DMS79 treated with DMSO at 0.1 percent for 48 hours (cell line): ENCODE results near the gene SRGAP2B.
"Not testable (repeated sequence)": the region's sequence is repeated elsewhere in the genome, so short reads cannot be mapped to it uniquely, and the experiment has no call there.

Source experiments
- DNase-seq: peaks from one replicate; lab custom pipeline; 2025; lab: John Stamatoyannopoulos, UW

Gene SRGAP2B

GRCh38 chr1:145041519-145041918 lies 53.6 kb downstream of the SRGAP2B start:
- DNase-seq, result not testable (repeated sequence)

GRCh38 chr1:145036019-145036418 lies 59.1 kb downstream of the SRGAP2B start:
- not testable (repeated sequence) for DNase-seq

- DNase-seq, result not testable (repeated sequence)
Observed at GRCh38 chr1:145033523-145033922, 61.6 kb downstream of the SRGAP2B start.

- DNase-seq, result not testable (repeated sequence)
Observed at GRCh38 chr1:145027251-145027650, 67.9 kb downstream of the SRGAP2B start.

- DNase-seq, result not testable (repeated sequence)
Observed at GRCh38 chr1:145025286-145025685, 69.8 kb downstream of the SRGAP2B start.

GRCh38 chr1:145022259-145022658 lies 72.9 kb downstream of the SRGAP2B start:
- not testable (repeated sequence) for DNase-seq

GRCh38 chr1:145021749-145022148 lies 73.4 kb downstream of the SRGAP2B start:
- not testable (repeated sequence) for DNase-seq

- not testable (repeated sequence) for DNase-seq
Observed at GRCh38 chr1:145019709-145020108, 75.4 kb downstream of the SRGAP2B start.

- not testable (repeated sequence) for DNase-seq
Observed at GRCh38 chr1:145017725-145018124, 77.4 kb downstream of the SRGAP2B start.

- DNase-seq, result not testable (repeated sequence)
Observed at GRCh38 chr1:145016492-145016862, 78.7 kb downstream of the SRGAP2B start.

GRCh38 chr1:145015744-145016491 lies 79.2 kb downstream of the SRGAP2B start:
- not testable (repeated sequence) for DNase-seq

- DNase-seq, result not testable (repeated sequence)
Observed at GRCh38 chr1:145013353-145013752, 81.8 kb downstream of the SRGAP2B start.

- DNase-seq, result not testable (repeated sequence)
Observed at GRCh38 chr1:145011811-145012210, 83.3 kb downstream of the SRGAP2B start.

GRCh38 chr1:145010580-145010979 lies 84.5 kb downstream of the SRGAP2B start:
- not testable (repeated sequence) for DNase-seq

- DNase-seq, result not testable (repeated sequence)
Observed at GRCh38 chr1:145009928-145010327, 85.2 kb downstream of the SRGAP2B start.

- DNase-seq, result not testable (repeated sequence)
Observed at GRCh38 chr1:145008388-145008787, 86.7 kb downstream of the SRGAP2B start.

GRCh38 chr1:145005142-145005541 lies 90.0 kb downstream of the SRGAP2B start:
- DNase-seq, result not testable (repeated sequence)

- not testable (repeated sequence) for DNase-seq
Observed at GRCh38 chr1:145001381-145001780, 93.7 kb downstream of the SRGAP2B start.

- DNase-seq, result not testable (repeated sequence)
Observed at GRCh38 chr1:145000743-145001326, 94.3 kb downstream of the SRGAP2B start.

- DNase-seq, result not testable (repeated sequence)
Observed at GRCh38 chr1:145000074-145000742, 94.9 kb downstream of the SRGAP2B start.

- DNase-seq, result not testable (repeated sequence)
Observed at GRCh38 chr1:144998981-144999273, 96.2 kb downstream of the SRGAP2B start.

GRCh38 chr1:144998134-144998980 lies 96.8 kb downstream of the SRGAP2B start:
- not testable (repeated sequence) for DNase-seq
